BE2C (cell line): Measurements from ENCODE around the gene PPP1R9B.

Source experiments
- DNase-seq: peaks from one replicate; pipeline ENCODE4 v3.0.0-alpha.2; 2020
- H3K27me3 ChIP-seq: fragments of 250-450 bp; sonication (Bioruptor Pico); 2 replicates; pipeline ENCODE4 v1.5.1; 2020; ENCODE audit warnings: mild to moderate bottlenecking
- H3K36me3 ChIP-seq: fragments of 250-450 bp; sonication (Bioruptor Pico); 2 replicates; pipeline ENCODE4 v1.5.1; 2020; ENCODE audit warnings: mild to moderate bottlenecking
- H3K4me1 ChIP-seq: fragments of 250-450 bp; sonication (Bioruptor Pico); 2 replicates; pipeline ENCODE4 v1.5.1; 2020
- H3K4me3 ChIP-seq: 2 replicates; pipeline ENCODE4 v1.5.1; 2011; ENCODE audit warnings: low read depth, low read length
- H3K9me3 ChIP-seq: fragments of 250-450 bp; sonication (Bioruptor Pico); 2 replicates; pipeline ENCODE4 v1.5.1; 2020
- TF ChIP-seq, protein P1 (sequence below): IDR thresholded peaks from 2 replicates; pipeline ENCODE4 v1.5.1; 2012; ENCODE audit warnings: mild to moderate bottlenecking, low read depth, low read length

Gene PPP1R9B

DNA sequence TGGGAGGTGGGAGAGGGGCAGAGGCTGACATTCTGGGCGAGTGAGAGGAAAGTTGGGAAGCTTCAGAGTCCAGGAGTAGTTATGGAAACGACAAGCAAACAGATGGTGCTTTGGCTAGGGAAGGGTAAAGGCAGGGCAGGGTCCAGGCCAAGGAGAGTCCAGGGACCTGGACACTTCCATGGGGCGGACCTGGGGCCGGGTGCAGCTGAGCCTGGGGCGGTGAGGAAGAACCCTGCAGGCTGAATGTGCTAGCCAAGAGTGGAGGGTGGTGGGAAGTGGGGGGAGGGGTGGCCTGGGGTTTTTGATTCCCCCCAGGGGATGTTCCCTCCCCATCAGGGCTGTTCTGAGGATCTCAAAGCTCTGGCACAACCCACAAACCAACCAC lies 2.6 kb downstream of the PPP1R9B start:
- peaks cover 45% of the 10 kb centered on the region for H3K36me3 ChIP-seq

DNA sequence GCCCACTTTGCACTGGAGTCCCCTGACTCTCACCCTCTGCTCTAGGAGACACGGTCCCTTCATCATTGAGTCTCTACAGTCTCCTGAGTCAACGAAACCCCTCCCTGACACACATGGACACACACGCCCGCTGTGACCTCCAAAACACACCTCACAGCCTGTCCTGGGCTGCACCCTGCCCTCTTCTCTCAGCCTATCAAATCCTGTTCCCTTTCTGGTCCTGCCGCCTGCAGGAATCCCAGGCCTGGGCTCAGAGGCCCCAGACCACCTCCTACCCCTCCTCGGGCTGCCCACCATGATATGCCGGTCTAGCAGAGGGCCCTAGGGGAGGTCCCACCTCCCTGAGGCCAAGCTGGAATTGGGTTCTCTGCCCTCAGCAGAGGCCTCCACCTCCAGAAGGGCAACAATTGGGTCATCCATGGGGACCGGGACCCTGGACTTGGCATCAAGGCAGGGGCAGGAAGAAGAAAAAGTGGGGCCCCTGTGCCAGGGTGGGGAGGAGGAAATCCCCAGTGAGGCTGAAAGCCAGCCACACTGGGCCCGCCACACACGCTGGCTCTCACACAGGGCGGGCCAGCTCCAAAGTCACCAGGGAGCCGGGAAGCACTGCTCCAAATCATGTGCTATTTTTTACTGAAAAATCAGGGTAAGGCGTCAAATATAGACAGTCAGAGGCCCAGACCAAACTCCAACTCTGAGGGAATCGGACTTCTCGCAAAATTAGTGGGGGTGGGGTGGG lies 3.4 kb downstream of the PPP1R9B start:
- peaks cover under 1% of the 10 kb centered on the region for H3K4me1 ChIP-seq
- TF ChIP-seq, protein P1, sequence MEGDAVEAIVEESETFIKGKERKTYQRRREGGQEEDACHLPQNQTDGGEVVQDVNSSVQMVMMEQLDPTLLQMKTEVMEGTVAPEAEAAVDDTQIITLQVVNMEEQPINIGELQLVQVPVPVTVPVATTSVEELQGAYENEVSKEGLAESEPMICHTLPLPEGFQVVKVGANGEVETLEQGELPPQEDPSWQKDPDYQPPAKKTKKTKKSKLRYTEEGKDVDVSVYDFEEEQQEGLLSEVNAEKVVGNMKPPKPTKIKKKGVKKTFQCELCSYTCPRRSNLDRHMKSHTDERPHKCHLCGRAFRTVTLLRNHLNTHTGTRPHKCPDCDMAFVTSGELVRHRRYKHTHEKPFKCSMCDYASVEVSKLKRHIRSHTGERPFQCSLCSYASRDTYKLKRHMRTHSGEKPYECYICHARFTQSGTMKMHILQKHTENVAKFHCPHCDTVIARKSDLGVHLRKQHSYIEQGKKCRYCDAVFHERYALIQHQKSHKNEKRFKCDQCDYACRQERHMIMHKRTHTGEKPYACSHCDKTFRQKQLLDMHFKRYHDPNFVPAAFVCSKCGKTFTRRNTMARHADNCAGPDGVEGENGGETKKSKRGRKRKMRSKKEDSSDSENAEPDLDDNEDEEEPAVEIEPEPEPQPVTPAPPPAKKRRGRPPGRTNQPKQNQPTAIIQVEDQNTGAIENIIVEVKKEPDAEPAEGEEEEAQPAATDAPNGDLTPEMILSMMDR = no peak
- peaks cover 52% of the 10 kb centered on the region for H3K36me3 ChIP-seq

More for the DNA sequence above, 2.6 kb downstream of the PPP1R9B start:
- DNase-seq = no peak
- TF ChIP-seq, protein P1 = no peak
- H3K9me3 ChIP-seq = no peaks in the 10 kb centered on the region
- H3K4me1 ChIP-seq = peaks cover 8% of the 10 kb centered on the region
- H3K27me3 ChIP-seq = no peaks in the 10 kb centered on the region
- peak overlapping the region; percentile 92 for H3K4me3 ChIP-seq

DNA sequence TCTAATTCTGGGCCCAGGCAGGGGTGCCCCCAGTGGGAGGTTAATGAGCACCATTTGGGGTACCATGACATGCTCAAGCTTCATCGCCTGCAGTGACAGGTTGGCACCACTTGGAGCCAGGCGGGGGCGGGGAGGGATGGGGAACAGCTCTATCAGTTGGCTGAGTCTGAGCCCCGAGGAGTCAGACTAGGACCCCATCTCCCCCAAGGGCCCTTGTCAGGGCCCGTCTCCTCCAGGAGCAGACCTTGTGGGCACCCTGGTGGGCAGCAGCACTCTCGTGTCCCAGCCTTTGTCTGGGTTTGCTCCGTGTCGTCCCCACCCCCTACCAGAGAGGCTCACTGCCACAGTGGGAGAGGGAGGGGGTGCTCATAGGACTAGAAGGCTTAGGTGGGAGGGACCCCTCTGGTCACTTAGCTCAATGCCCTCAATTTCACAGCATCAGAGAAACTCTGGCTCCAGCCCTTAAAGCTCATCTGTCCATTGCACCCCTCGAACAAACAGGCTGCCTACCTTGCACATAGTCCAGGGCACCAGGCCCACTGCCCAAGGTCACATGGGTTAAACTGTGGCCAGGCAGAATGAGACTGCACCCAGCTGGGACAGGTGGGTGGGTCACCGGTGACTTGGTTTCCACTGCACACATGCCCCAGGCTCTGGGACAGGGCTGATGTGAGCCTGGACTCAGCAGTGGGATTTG lies 4.1 kb downstream of the PPP1R9B start:
- DNase-seq = no peak
- Histone ChIP-seq H3K4me3 (peak overlapping the region; percentile 92), H3K4me1 (no peaks in the 10 kb centered on the region)

More for the DNA sequence above, 3.4 kb downstream of the PPP1R9B start:
- Histone ChIP-seq H3K9me3 (no peaks in the 10 kb centered on the region), H3K27me3 (no peaks in the 10 kb centered on the region), H3K4me3 (peak overlapping the region; percentile 92)
- DNase-seq = no peak

DNA sequence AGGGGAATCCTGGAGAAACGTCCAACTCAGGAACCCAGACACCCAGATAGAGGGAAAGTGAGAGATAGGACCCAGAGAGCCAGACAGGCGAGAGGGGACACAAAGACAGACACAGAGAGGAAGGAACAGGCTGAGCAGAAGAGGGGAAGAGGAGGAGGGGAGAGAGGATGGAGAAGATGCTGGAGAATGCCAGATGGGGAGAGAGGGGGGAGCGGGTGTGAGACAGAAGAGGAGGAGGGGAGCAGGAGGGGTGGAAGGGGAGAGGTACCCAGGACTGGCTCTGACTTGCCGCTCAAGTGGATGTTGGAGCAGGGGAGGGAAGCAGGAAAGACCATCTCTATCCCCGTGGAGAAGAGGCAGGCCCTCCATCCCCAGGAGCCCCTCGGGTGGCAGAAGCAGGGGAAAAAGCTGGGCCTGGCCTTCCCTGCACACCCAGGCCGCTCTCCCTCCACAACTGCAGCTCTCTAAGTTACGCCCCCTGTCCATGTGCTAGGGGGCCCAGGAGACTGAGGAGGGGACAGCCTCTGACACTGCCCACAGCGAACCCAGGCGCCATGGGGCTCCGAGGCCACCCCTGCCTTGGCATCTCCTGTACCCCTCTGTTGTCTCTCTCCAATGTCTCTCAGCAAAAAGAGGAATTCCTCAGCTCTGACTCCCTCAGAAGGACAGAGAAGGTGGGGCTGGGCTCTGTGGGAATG lies 4.8 kb downstream of the PPP1R9B start:
- TF ChIP-seq, protein P1 = no peak
- Histone ChIP-seq H3K4me1 (peaks cover 4% of the 10 kb centered on the region), H3K27me3 (no peaks in the 10 kb centered on the region), H3K4me3 (no peak overlapping the region), H3K36me3 (peaks cover 66% of the 10 kb centered on the region), H3K9me3 (no peaks in the 10 kb centered on the region)
- DNase-seq = no peak

More for the DNA sequence above, 4.1 kb downstream of the PPP1R9B start:
- Histone ChIP-seq H3K36me3 (peaks cover 59% of the 10 kb centered on the region), H3K27me3 (no peaks in the 10 kb centered on the region), H3K9me3 (no peaks in the 10 kb centered on the region)
- TF ChIP-seq, protein P1 = 0 out of 2 replicates have a peak, but pooled peaks have one; percentile 13

DNA sequence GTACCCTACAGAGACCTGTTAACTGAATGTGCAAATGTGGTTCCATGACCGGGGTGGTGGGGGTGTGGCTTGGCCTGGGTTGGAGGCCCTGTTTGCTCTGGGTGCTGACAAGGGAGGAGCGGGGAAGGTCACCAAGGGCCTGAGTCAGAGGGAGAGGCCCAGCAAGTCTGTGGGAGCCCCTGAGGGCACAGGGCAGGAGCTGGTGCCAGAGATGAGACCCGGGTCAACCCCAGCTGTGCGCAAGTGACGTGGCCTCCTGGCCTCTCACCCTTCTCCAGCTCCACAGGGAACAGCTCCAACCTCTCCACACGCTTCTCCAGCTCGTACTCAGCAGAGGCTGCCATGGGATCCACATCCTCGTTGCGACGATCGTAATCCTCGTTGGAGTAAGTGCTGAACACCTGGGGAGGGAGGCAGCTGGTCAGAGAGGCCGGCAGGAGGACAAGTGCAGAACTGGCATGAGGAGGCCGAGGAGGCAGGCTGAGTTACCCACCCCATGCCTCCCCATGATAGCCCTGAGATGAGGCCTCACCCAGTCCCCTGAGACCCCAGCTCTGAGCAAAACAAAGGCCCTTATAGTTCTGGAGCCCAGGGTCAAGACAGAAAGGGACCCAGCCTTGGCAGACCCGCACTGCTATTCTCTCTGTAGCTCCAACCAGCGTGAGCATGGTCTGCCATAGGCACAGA lies 5.5 kb downstream of the PPP1R9B start:
- Histone ChIP-seq H3K36me3 (peaks cover 73% of the 10 kb centered on the region), H3K27me3 (no peaks in the 10 kb centered on the region), H3K9me3 (no peaks in the 10 kb centered on the region), H3K4me1 (peaks cover 11% of the 10 kb centered on the region), H3K4me3 (no peak overlapping the region)
- DNase-seq = no peak
- TF ChIP-seq, protein P1 = no peak
